Epithelial cell of esophagus (primary cell): ENCODE measurements around the gene FRYL.

ENCODE experiments used
- DNase-seq: peaks from one replicate; pipeline ENCODE4 v3.0.0; 2010; ENCODE audit warnings: low read depth
- H3K4me3 ChIP-seq: 2 replicates; pipeline ENCODE4 v1.5.1; 2011; ENCODE audit warnings: mild to moderate bottlenecking, low read length, control low read depth
- CTCF ChIP-seq: IDR thresholded peaks from 2 replicates; pipeline ENCODE4 v1.5.1; 2011; ENCODE audit warnings: low read depth, mild to moderate bottlenecking, low read length, control low read depth, inconsistent platforms; ENCODE audit not compliant: insufficient read depth; ENCODE audit errors: missing control alignments

Gene FRYL

DNA sequence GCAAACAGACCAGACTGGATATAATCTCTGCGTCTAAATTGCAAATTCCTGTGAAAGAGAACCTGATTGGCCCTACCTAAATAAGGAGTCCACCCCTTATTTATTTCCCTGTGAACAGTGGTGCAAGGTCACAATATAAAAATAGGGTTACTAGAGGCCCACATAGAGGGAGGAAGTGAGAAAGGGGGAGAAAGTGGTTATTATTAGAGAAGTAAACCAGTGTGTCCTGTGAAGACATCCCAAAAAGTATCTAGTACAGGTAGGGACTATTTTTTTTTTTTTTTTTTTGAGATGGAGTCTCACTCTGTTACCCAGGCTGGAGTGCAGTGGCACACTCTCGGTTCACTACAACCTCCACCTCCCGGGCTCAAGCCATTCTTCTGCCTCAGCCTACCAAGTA, 15.0 kb upstream of the FRYL start:
- no peak for TF ChIP-seq CTCF
- H3K4me3 ChIP-seq: no peak overlapping the region
- DNase-seq: no peak

GRCh38 chr4:48792348-48793006, 12.4 kb upstream of the FRYL start:
- TF ChIP-seq CTCF: no peak
- no peak overlapping the region for H3K4me3 ChIP-seq
- no peak for DNase-seq

DNA sequence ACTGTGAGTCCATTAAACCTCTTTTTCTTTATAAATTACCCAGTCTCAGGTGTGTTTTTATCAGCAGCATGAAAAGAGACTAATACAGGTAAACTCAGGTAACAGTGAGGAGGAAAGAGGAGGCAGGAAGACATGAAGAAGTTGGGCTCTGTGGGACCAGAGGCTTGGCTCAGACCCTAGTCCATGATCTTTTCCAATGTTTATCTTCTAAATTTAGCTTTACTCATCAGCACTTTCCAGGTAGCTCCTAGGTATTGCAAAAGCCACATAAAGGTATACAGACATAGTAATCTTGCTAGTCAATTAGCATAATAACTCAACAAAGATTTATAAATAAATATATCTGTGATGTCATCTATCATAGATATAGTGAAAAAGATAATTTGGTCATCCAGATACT, 11.2 kb upstream of the FRYL start:
- TF ChIP-seq CTCF: no peak
- no peak for DNase-seq
- H3K4me3 ChIP-seq: no peak overlapping the region

GRCh38 chr4:48790561-48790960, 10.5 kb upstream of the FRYL start:
- DNase-seq: no peak
- H3K4me3 ChIP-seq: no peak overlapping the region
- no peak for TF ChIP-seq CTCF

DNA sequence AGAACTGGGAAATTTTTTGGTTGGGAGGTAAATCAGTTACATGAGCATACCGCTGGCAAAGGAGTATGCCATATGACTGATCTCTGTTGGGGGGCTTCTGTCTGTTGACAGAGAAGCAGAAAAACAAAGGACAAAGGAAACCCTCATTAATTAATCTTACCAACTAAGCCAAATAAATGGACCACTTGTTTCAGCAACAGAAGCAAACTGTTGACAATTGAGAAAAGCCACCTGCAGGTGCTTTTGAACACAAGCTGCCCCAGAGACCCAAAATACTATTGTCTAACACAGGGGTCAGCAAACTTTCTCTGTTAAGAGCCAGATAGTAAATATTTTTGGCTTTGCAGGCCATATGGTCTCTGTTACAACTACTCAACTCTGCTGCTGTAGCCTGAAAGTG, 7.0 kb upstream of the FRYL start:
- DNase-seq: no peak
- TF ChIP-seq CTCF: no peak
- H3K4me3 ChIP-seq: no peak overlapping the region

GRCh38 chr4:48786549-48786948, 6.5 kb upstream of the FRYL start:
- TF ChIP-seq CTCF: no peak
- DNase-seq: no peak
- no peak overlapping the region for H3K4me3 ChIP-seq

GRCh38 chr4:48785302-48785701, 5.2 kb upstream of the FRYL start:
- no peak for DNase-seq
- TF ChIP-seq CTCF: no peak
- no peak overlapping the region for H3K4me3 ChIP-seq
